ENCODE results near the gene WASHC2C.
"Not testable (repeated sequence)": the region's sequence is repeated elsewhere in the genome, so short reads cannot be mapped to it uniquely, and the experiment has no call there.

- TF ChIP-seq POLR2AphosphoS5 (IDR thresholded peaks at IDR 0.05; ENCODE audit: low read depth, low read length), result peak; percentile 74
- TF ChIP-seq TCF7L2 (IDR thresholded peaks at IDR 0.05; ENCODE audit: low read depth, low read length); CTCF (IDR thresholded peaks at IDR 0.05): not testable (repeated sequence)
Observed at GRCh38 chr10:45726703-45727420, at the start of gene WASHC2C.
